ENCODE measurements around the gene IL1RL2. TPM values are rescaled to one million over a fixed set of nuclear protein-coding genes. Genes with fewer than 3 reads are reported as not detected.

IL1RL2 gene
- total RNA-seq, 4 donors from 2014 or later = 0.40 to 0.87 (median 0.47) TPM; not detected in 1

- H3K4me1 ChIP-seq = peaks cover 0 to 41% (median 6%) of the 10 kb centered on the region in 3 donors
- TF ChIP-seq POLR2A (IDR thresholded peaks at IDR 0.05) (peak in 1 of 2 donors; percentile 19), POLR2AphosphoS5 (IDR thresholded peaks at IDR 0.05) (no peak)
- ATAC-seq = no peak
- peak overlapping the region; percentile 69 to 83 for H3K4me3 ChIP-seq
- H3K27ac ChIP-seq = peak overlapping the region in 3 of 4 donors; percentile 89 to 92 (median 90)
- peaks cover 0 to 23% of the 10 kb centered on the region in 2 donors for H3K36me3 ChIP-seq
- no peaks in the 10 kb centered on the region for H3K27me3 ChIP-seq
- 27 to 44% methylated on average over 4 of the region's 4 CpGs for WGBS, 2 donors (ENCODE audit: low coverage in 1 of 2)
- H3K9me3 ChIP-seq = peaks cover 0 to 37% (median 0%) of the 10 kb centered on the region in 3 donors
Measured at GRCh38 chr2:102144128-102144527, 42.7 kb upstream of the IL1RL2 start.

GRCh38 chr2:102145107-102145506 lies 41.7 kb upstream of the IL1RL2 start:
- Histone ChIP-seq H3K9me3 (peaks cover 0 to 41% (median 0%) of the 10 kb centered on the region in 3 donors), H3K4me1 (peaks cover 0 to 51% (median 6%) of the 10 kb centered on the region in 3 donors), H3K36me3 (peaks cover 0 to 23% of the 10 kb centered on the region in 2 donors), H3K27ac (no peak overlapping the region), H3K27me3 (no peaks in the 10 kb centered on the region), H3K4me3 (peak overlapping the region in 1 of 2 donors; percentile 69)
- TF ChIP-seq CTCF (IDR thresholded peaks at IDR 0.05) (no peak), POLR2AphosphoS5 (IDR thresholded peaks at IDR 0.05) (no peak), EP300 (IDR thresholded peaks at IDR 0.05) (no peak), POLR2A (IDR thresholded peaks at IDR 0.05) (no peak)
- ATAC-seq = no peak
- WGBS, 2 donors (ENCODE audit: low coverage in 1 of 2) = 100% methylated on average over 1 of the region's 4 CpGs; no CpG with 5 or more reads in 1 of the 2 donors

GRCh38 chr2:102145934-102146333 lies 40.9 kb upstream of the IL1RL2 start:
- H3K27ac ChIP-seq = no peak overlapping the region
- ATAC-seq = no peak

GRCh38 chr2:102147935-102148334 lies 38.9 kb upstream of the IL1RL2 start:
- 83% methylated on average over 1 of the region's 3 CpGs; no CpG with 5 or more reads in 1 of the 2 donors for WGBS, 2 donors (ENCODE audit: low coverage in 1 of 2)
- ATAC-seq = peak; percentile 66
- H3K27ac ChIP-seq = peak overlapping the region in 1 of 4 donors; percentile 12

More at GRCh38 chr2:102145934-102146333, 40.9 kb upstream of the IL1RL2 start:
- 94 to 98% methylated on average over 4 of the region's 4 CpGs for WGBS, 2 donors (ENCODE audit: low coverage in 1 of 2)
- no peak overlapping the region for H3K4me3 ChIP-seq
- TF ChIP-seq CTCF (IDR thresholded peaks at IDR 0.05) (no peak), POLR2A (IDR thresholded peaks at IDR 0.05) (no peak), EP300 (IDR thresholded peaks at IDR 0.05) (no peak), POLR2AphosphoS5 (IDR thresholded peaks at IDR 0.05) (no peak)
- no peaks in the 10 kb centered on the region for H3K27me3 ChIP-seq
- H3K9me3 ChIP-seq = peaks cover 0 to 41% (median 0%) of the 10 kb centered on the region in 3 donors
- H3K4me1 ChIP-seq = peaks cover 0 to 53% (median 6%) of the 10 kb centered on the region in 3 donors
- H3K36me3 ChIP-seq = peaks cover 0 to 23% of the 10 kb centered on the region in 2 donors

GRCh38 chr2:102149243-102149642 lies 37.6 kb upstream of the IL1RL2 start:
- WGBS, 2 donors (ENCODE audit: low coverage in 1 of 2) = 67 to 70% methylated on average over 1 to 2 of the region's 2 CpGs
- TF ChIP-seq POLR2AphosphoS5 (IDR thresholded peaks at IDR 0.05) (no peak), POLR2A (IDR thresholded peaks at IDR 0.05) (no peak), EP300 (IDR thresholded peaks at IDR 0.05) (no peak), CTCF (IDR thresholded peaks at IDR 0.05) (no peak)
- Histone ChIP-seq H3K4me3 (no peak overlapping the region), H3K27ac (no peak overlapping the region), H3K9me3 (peaks cover 0 to 41% (median 0%) of the 10 kb centered on the region in 3 donors), H3K27me3 (no peaks in the 10 kb centered on the region), H3K36me3 (peaks cover 0 to 30% of the 10 kb centered on the region in 2 donors), H3K4me1 (peaks cover 0 to 25% (median 0%) of the 10 kb centered on the region in 3 donors)
- no peak for ATAC-seq

More at GRCh38 chr2:102147935-102148334, 38.9 kb upstream of the IL1RL2 start:
- Histone ChIP-seq H3K27me3 (no peaks in the 10 kb centered on the region), H3K4me3 (no peak overlapping the region), H3K4me1 (peaks cover 0 to 36% (median 0%) of the 10 kb centered on the region in 3 donors), H3K36me3 (peaks cover 0 to 23% of the 10 kb centered on the region in 2 donors), H3K9me3 (peaks cover 0 to 41% (median 0%) of the 10 kb centered on the region in 3 donors)
- no peak for TF ChIP-seq CTCF (IDR thresholded peaks at IDR 0.05)

All from gastroesophageal sphincter (tissue), 4 donors.